ENCODE measurements around the gene APOL5.
A peak's percentile ranks its signal among the peaks of the same experiment; 100 is the strongest.

Gene APOL5

GRCh38 chr22:35743326-35743860 is 25.7 kb downstream of the APOL5 start:
- peak; percentile 38 for DNase-seq

- DNase-seq = no peak
Measured at GRCh38 chr22:35746248-35746647, 28.6 kb downstream of the APOL5 start.

DNA sequence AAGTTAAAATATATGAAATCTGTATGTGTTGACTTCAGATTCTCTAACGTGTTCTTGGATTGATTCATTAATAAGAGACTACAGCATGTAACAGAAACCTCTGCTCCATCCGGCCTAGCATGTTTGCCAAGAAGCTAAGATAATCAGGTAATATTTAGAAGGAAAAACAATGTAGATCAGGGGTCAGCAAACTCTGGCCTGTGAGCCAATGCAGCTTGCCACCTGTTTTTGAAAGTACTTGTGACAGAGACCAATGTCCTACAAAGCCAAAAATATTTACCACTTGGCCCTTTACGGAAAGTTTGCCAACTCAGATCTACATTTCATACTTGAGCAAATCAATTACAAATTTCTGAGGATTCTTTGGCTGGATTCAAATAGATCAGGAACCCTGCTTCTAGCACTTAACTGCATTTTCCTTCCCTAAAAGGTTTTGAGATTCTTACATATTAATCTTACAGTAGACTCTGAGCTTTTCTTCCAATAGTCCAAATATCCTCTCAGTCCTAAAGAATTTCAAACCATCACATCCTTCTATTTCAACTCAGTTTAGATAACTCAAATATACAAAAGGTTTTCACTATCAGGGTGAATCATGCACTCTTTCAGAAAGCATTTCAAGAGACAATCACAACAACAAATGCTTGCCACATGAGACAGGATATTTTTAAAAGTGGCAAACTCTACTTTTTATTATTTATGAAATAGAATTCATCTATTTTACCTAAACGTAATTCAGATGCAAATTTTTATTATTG is 29.5 kb downstream of the APOL5 start:
- no peak for DNase-seq

GRCh38 chr22:35749808-35750207 is 32.1 kb downstream of the APOL5 start:
- DNase-seq = peak; percentile 54

DNA sequence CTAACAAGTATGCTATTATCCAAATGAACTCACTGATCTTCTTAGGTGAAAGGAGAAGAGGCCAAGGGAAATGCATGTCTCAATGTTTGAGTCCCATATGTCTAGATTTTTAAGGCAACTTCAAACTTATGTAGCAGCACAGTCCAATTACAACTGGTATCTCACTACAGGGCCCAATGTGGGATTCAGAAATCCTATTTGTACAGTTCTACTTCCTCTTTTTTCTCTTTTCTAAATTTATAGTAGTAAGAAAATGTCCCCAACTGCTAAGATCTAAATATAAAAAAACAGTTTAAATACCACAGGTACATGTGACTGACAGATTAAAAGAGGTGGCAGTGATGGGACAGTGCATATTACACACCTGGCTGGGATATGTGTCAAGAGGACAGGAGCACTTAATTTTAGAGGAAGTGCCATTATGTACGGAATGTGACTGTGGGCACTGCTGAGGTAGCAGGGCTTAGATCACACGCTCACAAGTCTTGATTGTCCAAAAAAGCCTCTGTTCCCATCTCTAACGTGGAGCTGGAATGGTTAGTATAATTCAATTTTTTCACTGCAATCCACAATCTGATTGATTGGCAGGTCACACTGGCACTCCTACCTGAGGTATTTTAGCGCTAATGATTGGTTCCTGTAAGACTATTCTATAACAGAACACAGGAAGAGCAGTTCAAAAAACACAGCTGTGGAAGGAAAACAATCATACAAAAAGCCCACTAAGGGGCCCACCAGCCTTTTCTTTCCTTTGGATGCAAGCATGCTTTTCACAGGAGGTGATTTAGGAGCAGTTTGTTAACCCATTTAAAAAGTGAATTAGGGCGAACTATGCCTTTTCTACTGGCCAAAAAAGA is 34.6 kb downstream of the APOL5 start:
- no peak for DNase-seq

- DNase-seq = no peak
Measured at GRCh38 chr22:35752863-35753189, 35.2 kb downstream of the APOL5 start.

GRCh38 chr22:35754761-35755160 is 37.1 kb downstream of the APOL5 start:
- DNase-seq = no peak

GRCh38 chr22:35756722-35757121 is 39.0 kb downstream of the APOL5 start:
- no peak for DNase-seq

GRCh38 chr22:35758394-35758793 is 40.7 kb downstream of the APOL5 start:
- DNase-seq = no peak

- DNase-seq = no peak
Measured at GRCh38 chr22:35761037-35761436, 43.4 kb downstream of the APOL5 start.

- DNase-seq = no peak
Measured at GRCh38 chr22:35766654-35767580, 49.2 kb downstream of the APOL5 start.

GRCh38 chr22:35769974-35770373 is 52.3 kb downstream of the APOL5 start:
- DNase-seq = no peak

DNA sequence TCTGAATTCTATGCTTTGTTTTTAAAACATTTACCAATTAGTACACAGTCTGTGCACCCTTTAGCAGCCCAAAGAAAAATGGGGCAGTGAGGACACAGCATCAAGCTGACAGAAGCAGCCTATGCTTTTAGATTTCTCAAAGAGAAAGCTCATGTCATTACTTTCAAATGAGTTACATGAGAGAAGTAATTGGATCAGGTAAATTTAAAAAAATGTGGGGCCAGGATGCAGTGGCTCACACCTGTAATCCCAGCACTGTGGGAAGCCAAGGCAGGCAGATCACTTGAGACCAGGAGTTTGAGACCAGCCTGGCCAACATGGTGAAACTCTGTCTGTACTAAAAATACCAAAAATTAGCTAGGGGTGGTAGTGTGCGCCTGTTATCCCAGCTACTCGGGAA is 57.7 kb downstream of the APOL5 start:
- no peak for DNase-seq

- DNase-seq = peak; percentile 73
Measured at GRCh38 chr22:35777335-35777975, 59.8 kb downstream of the APOL5 start.

Data from fibroblast of skin of scalp (primary cell).